ENCODE data around the gene KIF21A.

The KIF21A gene

DNA sequence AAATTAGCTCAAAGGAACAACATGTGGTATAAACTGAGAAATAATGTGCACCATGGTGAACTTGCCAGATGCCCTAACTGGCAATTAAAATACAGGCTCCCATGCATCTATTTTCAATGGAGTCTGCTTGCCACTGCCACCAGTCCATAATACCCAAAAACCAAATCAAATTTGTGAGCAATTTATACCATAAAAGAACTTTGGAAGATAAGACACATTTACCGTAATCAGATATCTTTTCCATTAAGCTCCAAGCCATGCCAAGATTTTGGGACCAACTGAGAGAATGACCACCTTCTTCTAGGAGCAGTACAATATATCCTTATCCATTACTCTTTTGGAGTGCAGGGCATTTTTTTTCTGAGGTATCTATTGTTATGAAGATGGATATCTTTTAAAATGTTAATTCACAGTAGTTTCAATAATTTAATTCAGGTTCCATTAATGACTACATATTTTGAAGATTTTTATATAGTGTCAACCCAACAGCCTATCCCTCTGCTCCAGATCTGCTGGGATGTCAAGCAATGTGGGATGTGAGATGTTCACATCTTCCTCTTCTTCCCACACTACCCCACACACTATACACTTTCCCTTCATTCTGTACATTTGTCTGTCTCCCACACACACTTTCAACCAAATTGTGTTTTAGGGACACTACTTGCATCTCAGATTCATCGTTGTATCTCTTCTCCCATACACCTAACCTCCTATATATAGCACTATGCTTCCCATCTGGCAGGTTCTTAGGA is 53.3 kb downstream of the KIF21A start:
- DNase-seq = no peak

DNA sequence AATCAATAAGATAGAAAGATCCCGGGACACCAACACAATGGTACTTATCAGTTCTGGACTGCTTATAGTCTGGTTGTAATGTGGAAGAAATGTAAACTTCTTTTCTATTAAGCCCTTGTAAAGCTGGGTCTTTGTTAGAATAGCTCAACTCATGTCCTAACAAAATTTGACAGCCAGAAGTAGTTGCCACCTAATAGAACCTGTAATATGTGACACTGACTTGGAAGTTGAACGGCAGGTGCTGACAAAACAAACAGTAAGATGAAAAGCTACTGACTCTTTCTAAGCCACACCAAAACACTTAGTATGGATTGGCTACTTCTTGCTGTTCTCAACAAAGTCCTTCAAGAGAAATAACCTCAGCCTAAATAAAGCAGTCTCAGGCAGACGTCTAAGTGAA is 56.6 kb downstream of the KIF21A start:
- DNase-seq = no peak

DNA sequence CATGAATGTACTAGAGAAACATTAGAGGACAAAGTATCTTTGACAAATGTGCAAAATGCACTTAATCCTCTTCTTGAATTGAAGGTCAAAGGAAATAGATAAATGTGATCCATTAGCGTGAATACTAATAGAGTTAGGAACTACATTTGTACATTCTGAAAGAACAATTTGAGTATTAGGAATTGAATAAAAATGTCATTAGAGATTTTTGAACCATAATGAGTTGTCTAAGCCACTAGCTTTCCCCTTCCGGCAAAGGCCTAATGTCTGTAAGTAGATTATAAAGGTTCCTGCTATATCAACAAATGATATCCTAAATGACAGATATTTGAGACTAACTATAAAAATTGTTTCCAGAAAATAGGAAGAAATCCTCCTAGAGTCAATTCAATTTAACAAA is 59.8 kb downstream of the KIF21A start:
- no peak for DNase-seq

DNA sequence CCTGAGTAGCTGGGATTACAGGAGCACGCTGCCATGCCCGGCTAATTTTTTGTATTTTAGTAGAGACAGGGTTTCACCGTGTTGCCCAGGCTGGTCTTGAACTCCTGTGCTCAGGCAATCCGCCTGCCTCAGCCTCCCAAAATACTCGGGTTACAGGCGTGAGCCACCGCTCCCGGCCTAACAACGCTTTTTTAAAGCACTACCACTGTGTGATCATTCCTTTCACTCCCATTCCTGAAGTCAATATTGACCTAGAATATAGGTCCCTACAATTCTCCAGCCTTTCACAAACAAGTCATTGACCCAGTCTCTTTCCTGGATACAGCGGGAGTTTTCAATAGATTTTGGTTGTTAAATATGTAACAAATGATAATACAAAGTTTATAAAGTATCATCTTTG is 62.8 kb downstream of the KIF21A start:
- no peak for DNase-seq

DNA sequence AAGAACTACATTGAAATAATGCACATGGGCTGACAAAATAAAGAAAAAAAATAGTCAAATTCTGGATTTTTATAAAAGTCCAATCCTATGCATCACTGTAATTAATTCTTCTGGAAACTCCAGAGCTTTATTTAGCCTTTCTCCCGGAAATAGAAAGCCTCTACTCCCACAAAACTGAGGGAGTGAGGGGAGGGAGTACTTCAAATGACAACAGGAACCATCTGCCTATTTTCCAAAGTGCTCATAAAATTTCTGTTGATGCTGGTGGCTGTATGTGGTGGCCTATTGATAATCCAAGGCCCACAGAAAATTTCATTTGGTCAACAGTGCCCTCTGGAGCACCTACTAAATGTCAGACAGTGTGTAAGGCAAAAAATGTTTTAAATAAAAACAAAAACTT is 64.6 kb downstream of the KIF21A start:
- DNase-seq = no peak

DNA sequence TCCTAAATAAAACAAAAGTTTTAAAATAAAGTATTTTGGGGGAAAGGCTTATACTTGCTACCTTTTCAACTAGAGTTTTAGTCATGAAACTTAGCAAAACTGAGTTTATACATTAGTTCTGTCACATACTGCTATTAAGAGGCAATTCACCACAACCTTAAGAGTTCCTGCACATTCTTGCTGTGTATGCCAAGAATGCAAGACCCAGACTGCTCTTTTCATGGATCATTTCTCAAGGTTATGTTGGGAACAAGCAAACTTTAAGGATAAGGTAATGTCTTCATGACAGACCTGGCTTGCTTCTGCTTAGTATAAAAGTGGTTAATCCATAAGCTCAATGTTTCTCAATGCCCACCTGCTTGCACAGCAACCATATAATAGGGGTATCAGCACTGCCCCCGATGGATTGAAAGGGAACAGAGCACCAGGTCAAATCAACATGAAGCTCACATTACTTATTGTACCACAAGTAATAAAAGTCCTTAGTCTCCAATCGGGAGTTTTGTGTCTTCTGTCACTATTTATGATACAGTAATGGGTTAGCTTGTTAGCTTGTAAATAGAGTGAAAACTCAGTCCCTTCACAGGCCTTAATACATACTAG is 67.6 kb downstream of the KIF21A start:
- no peak for DNase-seq

DNA sequence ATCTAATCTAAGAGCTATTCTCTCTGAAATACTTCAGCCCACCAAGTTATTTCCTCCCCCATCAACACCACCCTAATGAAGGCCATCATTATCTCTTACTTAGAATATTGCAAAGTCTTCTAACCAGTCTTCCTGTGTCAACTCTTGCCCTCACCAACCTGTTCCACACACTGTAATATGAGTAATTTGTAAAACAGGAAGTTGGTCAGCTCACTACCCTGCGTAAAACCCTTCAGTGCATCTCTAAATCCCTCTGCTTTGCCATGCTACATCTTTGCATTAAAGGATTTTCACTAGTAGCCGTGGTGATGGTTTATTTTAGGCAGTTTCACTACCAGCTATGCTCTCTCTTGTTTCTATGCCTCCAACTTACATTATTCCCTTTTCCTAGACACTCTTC is 70.0 kb downstream of the KIF21A start:
- DNase-seq = no peak

DNA sequence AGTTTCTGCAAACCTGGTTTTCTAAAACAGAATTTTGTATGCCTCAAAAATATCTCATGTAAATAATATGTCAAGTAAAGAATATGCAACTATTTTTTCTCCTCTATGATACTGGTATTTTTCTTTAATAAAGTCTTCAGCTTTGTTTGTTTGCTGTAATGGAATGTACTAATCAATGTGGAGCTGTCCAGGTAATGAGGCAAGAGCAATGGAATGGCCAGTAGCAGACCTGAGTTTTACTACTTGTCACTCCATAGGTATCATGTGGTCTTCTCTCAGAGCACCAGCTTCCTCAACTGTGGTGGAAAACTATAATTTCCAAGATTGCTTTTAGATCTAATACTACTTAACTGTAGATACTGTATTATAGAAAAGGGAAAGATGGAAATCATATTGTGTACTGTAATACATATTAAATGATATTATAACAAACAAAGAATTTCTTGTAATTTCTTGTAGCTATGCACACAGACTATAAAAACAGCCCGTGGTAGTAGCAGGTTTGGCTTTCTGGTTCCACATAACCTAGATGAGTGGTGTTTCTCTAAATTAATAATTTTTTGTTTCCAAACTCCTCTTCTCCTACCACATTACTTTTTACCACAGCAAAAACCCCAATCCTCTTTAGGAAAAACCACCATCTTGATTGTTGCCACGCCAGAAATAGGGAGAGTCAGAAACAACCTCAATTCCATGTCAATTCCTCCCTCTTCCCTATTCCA is 70.6 kb downstream of the KIF21A start:
- no peak for DNase-seq

DNA sequence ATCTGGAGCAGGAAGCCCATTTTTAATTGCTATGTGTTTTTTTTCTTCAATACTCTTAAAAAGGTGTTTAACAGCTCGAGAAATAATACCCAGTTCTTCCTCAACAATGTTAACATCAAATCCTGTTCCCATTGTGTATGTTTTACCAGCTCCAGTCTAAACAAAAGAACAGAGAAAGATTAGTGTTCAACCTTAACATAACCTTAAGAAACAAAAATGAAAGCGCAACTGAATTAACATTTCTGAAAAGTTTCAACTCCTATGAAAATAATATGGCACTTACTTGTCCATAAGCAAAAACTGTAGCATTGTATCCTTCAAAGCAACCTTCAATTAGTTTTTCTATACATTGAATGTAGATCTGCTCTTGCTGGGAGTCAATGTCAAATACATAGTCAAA is 73.2 kb downstream of the KIF21A start:
- DNase-seq = no peak

DNA sequence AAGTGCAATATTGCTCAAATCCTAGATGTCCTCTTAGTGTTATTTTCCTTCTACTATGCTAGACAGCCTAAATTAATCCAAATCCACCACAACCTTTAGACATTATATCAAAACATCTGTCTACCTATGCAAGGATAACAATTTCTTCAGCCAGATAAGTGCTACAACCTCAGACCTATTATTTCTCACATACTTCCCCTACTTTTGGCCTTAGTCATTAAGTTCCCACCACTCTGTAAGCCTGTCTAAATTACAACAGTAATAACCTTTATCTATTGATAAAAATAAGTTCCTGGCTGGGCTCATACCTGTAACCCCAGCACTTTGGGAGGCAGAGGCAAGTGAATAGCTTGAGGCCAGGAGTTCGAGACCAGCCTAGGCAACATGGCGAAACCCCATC is 74.0 kb downstream of the KIF21A start:
- no peak for DNase-seq

DNA sequence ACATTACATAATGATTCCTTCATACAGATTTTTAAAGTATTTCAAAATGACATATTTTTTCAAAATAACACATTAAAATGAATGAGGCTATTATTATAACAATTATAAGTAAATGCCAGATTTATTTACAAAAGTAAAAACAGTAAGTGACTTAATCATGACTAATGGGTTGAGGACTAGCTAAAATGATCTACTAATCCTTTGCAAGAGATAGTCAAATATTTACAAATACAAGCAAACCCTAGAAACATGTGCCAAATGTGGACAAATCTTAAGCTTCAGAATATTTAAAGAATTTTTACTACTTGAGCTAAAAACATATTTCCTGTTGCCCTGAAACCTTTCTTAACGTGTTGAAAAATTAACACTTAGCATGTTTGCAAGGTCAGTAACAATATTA is 74.8 kb downstream of the KIF21A start:
- no peak for DNase-seq

DNA sequence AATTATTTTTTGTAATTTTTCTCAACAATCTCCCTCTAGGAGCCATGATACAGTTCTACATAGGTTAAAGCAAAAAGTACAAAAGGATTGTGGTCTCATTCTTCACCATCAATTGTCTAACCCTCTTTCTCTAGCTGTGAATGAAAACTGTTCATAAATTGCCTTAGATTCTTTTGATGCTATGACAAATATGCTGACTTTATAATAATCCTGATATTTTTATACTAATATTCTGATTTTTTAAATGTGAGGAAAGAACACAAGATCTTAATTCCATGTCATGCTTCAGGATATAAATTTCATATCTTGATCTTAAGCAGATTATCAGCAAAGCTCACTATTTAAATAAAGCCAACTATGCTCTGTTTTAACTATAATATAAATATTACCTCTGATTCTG is 75.4 kb downstream of the KIF21A start:
- no peak for DNase-seq

DNA sequence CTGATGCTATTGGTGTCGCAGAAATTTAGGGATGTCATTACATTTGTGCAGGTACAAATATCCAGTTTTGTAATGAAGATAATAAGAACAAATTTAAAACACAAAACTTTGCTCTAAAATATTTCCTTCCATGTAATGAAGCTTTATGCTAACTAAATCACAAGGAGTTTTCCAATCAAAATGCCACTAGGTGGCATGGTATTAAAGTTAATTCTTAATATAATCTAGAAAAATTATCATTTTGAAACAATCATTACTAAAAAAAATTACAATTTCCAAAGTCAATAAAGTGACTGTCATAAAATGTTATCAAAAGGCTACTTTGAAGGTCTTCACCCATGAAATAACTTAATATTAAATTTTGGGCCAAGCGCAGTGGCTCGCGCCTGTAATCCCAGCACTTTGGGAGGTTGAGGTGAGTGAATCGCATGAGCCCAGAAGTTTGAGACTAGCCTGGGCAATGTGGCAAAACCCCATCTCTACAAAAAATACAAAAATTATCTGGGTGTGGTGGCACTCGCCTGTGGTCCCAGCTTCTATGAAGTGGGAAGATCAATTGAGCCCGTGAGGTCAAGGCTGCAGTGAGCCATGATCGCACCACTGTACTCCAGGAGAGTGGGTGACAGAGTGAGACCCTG is 77.4 kb downstream of the KIF21A start:
- DNase-seq = no peak

DNA sequence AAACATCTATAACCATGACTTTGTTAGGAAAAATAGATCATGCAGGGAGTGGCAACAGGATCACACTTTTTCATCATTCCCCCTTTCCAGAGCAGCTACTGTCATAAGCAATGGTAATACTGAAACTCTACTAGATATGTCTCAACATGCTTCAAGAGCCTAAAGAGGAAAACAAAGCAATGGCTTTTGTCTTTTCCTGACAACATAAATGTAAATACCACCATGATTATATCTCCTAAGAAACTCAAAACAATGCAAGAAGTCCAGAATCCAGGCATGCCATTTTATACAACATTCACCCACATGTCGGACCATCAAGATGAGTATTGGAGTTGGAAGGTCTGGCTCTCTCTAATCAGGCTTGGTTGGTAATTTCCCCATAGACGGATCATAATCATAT is 78.7 kb downstream of the KIF21A start:
- no peak for DNase-seq

DNA sequence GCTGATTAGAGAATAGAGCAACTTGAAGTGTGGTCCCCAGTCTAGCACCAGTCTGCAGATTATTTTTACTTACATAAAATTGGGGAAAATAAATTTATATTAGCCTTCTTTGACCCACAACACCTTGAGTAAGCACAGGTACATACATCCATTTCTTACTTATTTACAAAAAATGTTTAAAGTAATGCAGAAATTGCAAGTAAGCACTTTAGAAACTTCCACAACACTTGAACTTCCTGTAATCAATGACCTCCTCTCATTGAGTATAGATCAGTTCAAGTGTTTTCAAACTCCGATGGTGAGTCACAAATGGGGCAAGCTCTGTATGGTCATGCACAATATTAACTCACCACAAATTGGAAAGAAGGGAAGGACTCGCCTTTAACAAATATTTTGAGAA is 83.3 kb downstream of the KIF21A start:
- no peak for DNase-seq

DNA sequence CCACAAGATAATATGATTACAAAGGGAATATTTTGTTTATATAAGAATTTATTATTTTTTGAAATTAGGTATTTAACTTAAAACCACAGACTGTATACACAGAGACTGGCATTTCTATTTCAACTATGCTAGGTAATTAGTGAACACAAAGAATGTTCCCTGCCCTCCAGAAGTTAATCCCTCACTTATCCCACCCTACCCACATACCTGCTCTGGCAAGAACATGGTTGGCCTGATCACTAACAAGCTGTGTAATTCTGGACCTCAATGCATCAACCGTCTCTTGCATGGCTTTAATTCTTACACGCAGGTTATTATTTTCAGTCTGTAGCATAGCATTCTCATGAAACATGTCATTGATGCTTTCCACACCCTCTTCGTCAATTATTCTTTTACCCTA is 85.9 kb downstream of the KIF21A start:
- no peak for DNase-seq

DNA sequence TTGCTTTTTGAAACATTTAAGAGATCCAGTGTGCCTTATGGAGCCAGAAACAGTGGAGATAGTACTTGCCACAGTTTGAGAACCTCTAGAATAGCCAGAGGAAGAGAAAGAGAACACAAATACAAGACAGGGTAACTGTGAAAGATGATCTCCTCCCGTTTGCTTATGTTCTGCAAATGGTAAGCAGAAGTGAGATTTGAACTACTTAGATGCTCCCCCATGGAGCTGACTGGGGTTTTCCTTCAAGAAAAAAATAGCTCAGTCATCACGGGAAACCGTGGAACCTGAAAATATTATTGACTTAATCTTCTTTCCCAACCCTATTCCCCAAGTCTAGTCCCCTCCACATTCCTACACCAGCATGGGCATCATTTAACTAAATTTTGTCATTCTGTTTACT is 87.1 kb downstream of the KIF21A start:
- no peak for DNase-seq

DNA sequence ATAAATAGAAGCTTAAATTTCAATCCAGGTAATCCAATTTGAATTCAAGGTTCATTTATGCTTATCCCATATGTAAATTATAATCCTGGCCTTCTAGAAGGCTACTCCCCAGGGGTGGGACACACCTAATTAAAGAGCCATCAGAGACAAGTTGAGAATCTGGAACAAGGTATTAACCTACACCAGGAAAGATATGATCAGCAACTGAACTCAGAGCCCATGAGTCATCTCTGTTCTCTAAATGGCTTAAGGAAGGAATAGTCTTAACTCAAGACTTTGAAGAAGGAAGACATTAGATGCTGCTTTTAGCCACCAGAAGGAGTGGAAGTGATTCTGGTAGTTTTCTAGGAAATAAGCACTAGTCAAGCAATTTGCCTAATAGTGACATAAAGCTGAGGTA is 88.0 kb downstream of the KIF21A start:
- DNase-seq = no peak

DNA sequence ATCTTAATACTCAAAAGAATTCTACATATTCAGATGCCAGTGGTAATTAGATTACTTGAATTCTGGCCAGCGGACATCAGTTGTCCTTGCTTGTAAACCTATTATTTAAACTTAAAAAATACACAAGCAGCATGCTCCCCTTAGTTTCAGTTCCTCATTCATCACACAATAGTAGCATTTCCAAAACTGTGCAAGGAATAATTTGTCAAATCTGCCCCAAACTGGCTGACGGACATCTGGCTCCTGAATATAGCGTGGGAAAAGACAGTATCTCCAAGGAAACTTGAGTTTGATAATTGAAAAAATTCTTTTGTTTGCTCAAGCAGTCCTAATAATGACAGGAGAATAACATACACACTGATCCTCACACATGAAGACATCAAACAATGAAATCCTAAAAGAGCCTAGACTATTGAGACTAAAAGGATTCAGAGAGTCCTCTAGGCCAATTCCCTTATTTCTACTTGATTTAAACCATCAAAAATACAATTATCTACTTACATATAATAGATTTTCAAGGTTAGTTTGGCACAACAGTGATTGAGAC is 90.4 kb downstream of the KIF21A start:
- no peak for DNase-seq

DNA sequence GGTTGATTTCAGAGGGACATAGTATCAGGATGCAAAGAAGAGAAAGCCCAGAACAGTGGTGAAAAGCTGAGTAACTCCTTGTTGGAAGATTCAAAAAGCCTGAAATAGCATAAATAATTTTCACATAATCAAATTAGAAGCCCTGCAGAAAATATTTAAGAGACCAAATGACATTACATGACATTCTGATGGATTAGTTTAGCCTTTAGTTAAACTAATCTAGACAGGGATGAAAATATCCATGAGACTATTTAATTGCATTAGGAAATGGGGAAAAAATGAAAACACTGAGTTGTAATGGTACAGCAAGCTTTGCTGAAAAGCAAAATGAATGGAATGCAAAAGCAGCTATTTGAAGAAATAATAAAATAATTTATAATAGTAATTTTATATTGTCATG is 91.8 kb downstream of the KIF21A start:
- DNase-seq = no peak

DNA sequence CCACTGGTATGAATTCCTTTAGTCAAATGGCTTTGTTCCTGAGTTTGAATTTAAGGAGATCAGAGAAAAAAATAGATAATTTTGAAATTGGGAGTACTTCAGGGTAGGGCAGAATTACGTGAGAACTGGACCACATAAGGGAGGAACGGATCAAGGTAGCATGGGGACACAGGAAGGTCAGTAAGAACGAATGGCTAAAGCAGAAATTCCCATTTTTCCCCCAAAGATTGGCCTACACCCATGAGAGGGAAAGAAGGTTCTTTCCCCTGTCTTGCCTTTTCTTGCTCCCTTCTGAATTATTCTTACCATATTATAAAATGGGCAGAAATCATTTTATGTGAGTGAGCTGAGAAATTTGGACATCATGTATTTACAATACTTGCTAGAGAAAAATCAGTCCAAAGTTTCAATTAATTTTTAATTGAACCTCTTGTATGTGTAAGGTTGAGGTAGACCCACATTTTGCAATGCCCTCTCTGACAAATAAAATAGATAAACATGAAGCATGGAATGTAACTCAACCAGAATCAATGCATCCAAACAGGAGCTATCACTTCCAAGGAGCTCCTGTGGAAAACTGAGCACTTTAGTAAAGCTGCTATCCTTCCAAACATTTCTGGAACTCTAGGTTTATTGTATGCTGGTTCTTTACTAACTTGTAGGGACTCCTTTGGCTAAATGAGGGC is 93.8 kb downstream of the KIF21A start:
- DNase-seq = no peak

DNA sequence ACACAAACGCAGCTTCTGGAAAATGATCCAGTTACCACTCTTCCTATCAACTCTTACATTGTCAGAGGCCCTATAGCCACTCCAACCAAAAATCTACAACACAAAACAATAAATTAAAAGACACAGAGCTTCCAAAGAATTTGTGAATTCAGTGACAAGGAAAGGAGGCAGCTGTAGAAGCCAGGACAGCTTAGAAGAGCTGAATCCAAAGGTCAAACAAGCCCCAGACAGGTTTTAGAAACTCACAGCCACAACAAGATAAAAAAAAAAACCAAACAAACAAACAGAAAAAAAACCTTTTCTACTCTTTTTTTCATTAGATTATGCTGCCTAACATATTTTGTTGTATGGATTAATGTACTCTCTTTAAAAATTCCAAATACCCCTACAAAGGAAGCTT is 94.4 kb downstream of the KIF21A start:
- DNase-seq = no peak

DNA sequence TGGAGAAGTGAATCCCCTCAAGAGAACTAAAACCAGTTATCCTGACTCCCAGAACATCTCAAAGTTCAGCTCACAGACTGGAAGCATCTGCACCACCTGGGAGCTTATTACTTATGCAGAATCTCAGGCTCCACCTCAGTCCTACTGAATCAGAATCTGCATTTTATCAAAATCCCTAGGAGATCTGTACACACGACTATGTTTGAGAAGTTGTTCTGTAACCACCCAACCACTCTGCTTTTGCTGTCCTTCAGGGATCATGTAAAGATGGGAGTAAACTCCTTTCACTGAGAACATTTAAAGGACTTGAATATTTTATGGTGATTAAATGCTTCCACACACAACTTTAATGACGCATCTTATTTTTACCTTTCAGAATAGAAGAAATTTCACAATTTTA is 98.0 kb downstream of the KIF21A start:
- DNase-seq = no peak

All from activated CD8-positive, alpha-beta memory T cell treated with anti-CD3 and anti-CD28 coated beads, Interleukin-2, amount 50 U/mL, for 4 hours (primary cell).